ENCODE results near the gene C3.
"Not testable (repeated sequence)": the region's sequence is repeated elsewhere in the genome, so short reads cannot be mapped to it uniquely, and the experiment has no call there.

C3 gene

DNA sequence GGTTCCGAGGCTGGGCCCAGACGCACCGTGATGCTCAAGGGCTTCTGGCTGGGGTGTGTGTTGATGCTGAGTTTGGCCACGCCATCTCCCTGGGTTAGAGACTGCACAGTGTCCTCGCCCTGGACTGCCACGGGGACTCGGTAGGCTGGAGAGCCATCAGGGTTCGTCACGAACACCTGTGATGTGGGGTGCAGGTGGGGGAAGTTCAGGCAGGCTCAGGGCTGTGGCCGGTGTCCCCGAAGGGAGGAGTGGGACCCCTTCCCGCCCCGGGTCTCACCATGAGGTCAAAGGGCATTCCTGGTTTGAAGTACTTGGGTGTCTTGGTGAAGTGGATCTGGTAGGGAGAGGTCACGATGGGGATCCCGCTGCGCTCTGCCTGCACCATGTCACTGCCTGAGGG lies 8.2 kb downstream of the C3 start:
- DNase-seq: no peak

DNA sequence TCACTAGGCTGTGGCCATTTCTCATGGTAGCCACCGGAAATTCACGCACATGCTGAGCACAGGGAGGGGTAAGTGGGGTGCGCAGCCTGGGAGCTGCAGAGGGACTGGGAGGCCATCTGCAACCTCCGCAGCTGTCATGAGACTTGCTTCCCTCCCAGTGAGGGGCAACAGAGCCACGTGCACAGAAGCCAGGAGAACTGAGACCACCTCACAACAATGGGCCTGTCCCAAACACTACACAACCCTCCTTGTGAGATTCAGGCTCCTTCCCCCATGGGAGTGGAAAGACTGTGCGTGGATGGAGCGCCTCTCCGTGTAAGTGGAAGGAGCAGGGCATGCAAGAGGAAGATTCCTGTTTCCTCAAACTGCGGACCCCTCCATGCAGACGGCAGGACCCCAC lies 8.8 kb downstream of the C3 start:
- DNase-seq: no peak

DNA sequence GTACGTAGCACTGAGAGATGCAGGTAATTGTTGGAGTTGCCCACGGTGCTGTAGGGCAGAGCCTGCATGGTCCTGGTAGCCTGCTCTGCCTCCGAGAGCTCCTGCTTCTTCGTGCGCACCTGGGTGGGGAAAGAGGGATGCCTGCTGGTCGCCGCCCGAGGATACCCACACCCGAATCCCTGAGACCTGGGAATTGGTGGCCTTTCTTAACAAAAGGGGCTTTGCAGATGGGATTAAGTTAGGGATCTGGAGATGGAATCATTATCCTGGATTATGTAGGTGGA lies 9.4 kb downstream of the C3 start:
- DNase-seq: no peak

DNA sequence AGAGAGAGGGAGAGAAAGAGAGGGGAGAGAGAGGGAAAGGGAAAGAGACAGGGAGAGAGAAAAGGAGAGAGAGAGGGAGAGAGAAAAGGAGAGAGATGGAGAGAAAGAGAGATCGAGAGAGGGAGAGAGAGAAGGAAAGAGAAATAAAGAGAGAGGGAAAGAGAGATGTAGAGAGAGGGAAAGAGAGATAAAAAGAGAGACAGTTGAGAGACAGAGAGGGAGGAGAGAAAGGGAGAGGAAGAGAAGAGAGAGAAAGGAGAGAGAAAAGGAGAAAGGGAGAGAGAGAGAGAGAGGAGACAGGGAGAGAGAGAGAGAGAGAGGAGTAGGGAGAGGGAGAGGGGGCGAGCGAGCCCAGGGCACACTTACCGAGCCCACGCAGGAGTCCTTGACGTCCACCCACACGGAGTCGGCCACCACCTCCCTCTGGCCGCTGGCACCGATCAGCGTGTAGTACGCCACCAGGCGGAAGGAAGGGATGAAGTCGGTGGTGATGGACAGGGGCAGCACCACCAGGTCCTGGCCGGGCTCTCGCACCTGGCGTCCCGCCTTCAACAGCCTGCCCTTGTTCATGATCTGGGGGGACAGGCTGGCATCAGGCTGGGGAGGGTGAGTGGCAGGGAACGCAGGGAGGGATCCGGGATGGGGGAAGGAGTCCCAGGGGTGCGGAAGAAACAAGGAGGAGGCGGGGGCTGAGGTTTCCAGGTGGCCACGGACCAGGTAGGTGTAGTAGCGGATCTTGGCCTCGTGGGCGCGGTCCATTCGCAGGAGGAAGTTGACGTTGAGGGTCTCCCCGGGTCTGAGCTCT lies 10.0 kb downstream of the C3 start:
- DNase-seq: no peak

DNA sequence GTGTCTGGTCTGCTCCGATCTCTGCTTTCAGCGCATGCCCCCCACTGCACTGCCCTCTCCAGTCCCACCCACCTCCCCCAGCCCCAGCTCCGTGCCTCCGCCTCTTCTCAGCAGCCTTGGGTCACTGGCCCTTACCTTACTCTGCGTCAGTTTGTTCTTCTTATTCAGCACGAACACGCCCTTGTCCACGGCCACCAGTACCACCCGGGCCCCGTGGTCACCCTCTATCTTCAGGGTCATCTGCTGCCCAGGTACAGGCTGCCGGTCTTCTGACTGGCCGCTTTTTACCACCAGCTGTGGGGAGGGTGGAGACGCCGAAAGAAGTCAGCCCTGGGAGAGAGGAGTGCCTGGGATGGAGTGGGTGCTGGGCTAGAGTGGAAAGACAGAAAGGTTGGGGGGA lies 10.9 kb downstream of the C3 start:
- DNase-seq: no peak

DNA sequence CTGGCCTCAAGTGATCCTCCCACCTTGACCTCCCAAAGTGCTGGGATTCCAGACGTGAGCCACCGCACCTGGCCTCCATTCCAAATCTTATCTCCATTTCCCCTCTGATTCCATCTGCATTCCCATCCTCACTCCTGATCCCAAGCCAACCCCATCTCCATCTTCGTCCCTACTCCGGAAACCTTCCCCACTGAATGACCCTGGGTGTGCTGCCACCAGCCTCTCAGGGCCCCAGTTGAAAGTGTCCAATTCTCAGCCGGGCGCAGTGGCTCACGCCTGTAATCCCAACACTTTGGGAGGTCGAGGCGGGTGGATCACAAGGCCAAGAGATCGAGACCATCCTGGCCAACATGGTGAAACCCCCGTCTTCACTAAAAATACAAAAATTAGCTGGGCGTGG lies 11.5 kb downstream of the C3 start:
- not testable (repeated sequence) for DNase-seq

DNA sequence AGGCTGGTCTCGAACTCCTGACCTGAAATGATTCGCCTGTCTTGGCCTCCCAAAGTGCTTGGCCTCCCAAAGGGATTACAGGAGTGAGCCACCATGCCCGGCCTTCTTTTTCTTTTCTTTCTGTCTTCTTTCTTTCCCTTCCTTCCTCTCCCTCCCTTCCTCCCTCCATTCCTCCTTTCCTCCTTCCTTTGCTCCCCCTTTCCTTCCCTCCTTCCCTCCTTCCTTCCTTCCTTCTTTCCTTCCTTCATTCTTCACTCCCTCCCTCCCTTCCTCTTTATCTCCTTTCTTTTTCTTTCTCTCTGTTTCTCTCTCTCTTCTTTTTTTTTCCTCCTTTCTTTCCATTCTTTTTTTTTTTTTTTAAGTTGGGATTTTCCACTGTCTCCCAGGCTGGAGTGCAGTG lies 12.1 kb downstream of the C3 start:
- no peak for DNase-seq

DNA sequence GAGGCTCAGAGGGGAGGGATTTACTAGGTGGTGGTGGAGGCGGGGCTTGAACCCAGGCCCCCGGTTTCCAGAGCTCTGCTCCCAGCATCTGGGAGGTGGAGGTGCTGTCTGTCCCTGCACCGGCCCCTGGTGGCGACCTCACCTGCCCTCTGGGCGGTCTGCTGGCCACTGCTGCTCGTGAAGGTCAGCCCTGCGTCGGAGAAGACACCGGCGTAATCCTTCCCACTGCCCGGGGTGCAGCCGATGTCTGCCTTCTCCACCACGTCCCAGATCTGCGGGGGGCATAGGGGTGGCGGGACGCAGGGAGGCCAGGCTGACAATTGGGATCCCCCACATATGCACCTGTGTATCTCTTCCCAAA lies 12.8 kb downstream of the C3 start:
- no peak for DNase-seq

DNA sequence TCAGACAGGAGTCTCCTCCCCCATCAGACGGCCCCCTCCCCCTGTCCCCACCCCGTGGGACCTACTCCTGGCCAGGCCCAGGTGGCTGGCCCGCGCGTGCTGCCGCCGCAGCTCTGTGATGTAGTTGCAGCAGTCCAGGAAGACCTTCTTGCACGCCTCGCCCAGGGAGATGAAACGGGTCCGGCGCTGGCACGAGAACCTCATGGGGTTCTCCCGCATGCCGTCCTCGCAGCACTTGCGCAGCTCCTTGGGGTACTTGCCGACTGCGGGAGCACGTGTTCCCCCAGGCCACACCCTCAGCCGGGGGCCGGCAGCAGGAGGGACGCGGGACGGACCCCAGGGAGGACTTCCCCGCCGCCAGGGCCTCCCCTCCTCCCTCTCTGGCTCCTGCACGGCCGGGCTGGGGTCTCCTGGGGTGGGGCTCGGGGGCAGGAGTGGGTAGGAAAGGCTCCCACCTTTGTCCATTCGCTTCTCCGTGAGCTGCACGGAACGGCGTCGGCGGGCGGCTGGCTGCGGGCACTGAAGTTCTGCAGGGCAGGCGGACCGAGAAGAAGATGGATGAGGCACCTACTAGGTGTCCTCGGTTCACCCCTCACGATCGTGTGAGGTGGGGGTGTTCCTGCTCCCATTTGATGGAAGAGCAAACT lies 13.3 kb downstream of the C3 start:
- no peak for DNase-seq

DNA sequence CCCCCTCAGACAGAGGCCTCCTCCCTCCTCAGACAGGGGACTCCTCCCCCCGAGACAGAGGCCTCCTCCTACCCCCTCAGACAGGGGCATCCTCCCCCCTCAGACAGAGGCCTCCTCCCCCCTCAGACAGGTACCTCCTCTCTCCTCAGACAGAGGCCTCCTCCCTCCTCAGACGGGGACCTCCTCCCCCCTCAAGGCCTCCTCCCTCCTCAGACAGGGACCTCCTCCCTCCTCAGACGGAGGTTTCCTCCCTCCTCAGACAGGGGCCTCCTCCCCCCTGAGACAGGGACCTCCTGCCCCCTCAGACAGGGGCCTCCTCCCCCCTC lies 13.9 kb downstream of the C3 start:
- DNase-seq: no peak

DNA sequence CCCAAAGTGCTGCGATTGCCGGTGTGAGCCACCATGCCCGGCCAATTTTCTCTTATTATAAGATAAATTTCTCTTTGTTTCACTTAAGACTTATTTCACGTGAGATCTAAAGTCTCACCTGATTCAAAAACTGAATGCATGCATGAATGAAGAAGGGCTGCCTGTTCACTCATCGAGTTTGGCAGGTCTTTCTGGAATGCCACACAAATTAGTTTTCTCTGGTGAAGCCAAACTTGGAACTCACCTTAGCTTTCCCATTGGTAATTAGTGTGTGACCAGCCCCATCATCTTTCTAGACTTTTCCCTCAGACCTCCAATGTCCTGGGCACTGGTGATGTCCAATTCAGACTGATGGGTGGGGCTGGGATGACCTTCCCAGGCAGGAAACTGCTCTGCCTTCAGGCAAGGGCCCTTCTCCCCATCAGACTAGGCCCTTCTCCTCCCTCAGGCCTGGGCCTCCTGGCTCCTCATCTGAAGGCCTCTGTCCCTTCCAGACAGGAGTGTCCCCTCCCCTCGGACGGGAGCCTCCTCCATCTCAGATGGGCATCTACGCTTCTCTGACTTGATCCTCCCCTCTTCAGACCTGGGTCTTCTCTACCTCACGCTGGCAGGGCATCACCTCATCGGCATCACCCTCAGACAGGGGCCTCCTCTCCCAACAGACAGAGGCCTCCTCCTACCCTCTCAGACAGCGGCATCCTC lies 14.4 kb downstream of the C3 start:
- no peak for DNase-seq

DNA sequence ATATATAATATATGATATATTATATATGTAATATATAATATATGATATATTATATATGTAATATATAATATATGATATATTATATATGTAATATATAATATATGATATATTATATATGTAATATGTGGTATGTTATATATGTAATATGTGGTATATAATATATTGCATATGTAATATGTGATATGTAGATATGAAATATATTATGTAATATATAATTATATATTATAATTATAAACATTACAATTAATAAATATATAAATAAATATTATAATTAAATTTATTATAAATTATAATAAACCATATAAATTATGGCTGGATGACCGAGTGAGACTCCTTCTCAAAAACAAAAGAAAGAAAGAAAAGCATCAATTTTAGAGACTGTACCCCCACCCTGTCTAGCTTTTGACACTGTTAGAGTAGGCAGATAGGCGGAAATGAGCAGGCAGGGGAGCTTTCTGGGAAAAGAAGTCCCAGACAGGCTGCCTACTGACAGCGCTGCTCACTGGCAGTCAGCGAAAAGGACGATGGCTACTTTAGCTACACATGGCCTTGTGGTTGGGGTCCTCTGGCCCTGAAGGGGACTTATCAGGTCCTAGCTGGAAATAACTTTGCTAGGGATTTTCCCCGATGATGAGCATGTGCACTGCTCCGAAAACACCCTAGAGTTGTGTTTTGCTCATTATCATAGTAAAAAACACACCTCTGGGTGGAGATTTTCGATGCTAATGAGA lies 19.7 kb downstream of the C3 start:
- no peak for DNase-seq

DNA sequence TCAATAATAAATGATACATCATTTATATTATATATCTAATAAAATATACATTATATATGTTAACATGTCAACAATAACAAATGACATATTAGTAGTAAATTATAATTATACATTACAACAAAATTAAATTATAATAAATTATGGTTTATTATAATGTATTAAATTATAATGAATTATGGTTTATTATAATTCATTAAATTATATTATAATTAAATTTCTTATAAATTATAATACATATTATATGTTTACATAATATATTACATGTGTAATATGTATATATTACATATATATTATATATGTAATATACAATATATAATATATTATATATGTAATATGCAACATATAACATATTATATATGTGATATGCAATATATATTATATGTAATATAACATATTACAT lies 20.5 kb downstream of the C3 start:
- no peak for DNase-seq

DNA sequence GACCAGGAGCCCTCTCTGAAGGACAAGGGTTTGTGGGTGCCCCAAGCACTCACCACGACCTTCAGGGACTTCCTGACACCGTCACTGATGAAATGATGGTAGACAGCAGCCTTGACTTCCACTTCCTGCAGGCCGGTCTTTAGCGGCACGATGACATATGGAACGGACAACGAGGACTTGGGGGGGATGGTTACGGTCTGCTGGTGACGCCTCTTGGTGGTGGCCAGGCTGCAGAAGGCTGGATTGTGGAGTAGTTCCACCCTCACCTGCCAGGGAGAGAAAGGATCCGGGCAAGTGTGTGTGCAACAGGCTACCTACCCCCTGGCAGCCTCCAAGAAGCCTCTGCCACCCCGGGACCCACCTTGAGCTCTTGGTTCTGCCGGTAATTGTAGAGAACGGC lies 23.2 kb downstream of the C3 start:
- DNase-seq: no peak

DNA sequence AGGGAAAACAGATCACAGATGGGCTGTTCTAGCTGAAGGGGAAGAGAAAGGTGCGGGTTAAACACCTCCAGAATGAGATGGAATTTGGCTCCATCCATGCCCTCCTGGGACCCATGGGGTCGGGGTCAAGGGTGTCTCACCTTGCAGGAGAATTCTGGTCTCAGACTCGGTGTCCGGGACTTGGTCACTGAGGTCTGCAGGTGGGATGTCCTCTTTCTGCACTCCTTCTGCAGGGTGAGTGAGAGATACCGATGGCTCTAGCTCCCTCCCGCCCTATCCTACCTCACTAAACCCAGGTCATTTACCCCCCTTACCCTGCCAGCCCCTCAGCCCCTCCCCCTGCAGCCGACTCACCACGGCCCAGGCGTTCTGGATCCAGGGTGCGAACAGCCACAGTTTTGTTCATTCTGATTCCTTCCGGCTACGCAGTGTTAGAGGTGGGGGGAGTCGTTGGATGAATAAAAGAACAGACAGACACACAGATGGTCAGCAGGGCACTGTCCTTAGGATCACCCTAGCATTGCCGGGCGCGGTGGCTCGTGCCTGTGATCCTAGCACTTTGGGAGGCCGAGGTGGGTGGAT lies 24.1 kb downstream of the C3 start:
- no peak for DNase-seq

DNA sequence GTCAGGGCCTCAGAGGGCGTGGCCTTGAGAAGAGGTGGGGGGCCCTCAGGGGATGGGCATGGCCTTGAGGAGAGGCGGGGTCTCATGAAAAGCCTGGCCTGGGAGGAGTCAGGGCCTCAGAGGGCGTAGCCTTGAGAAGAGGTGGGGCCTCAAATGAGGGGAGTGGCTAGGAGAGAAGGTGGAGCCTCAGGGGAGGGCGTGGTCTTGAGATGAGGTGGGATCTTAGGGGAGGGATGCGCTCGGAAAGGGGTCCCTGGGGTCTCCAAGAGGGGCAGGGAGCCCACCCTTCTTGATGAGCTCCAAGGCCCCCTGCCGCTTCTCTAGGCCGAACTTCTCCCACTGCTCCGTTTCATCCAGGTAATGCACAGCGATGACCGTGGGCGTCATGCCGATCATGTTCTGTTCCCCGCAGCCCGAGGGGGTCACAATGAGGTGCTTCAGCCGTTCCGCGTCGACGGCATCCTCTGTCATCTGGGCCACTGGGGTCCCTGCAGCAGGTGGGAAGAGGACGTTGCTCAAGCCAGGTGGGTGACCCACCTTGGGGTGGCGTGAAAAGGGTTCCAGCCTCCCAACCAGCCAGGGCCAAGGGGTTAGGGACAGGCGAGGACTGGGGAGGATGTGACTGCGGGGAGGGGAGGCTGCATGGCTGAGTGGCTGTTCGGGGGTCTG lies 26.2 kb downstream of the C3 start:
- DNase-seq: no peak

DNA sequence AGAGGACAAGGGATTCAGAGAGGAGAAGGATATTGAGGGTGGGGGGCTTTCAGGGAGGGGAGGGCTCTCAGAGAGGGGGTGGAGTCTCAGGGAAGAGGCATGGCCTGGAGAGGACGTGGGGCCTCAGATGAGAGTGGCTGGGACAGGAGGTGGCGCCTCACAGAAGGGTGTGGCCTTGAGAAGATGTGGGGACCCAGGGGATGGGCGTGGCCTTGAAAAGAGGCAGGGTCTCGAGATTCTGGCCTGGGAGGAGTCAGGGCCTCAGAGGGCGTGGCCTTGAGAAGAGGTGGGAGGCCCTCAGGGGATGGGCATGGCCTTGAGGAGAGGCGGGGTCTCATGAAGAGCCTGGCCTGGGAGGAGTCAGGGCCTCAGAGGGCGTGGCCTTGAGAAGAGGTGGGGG lies 26.8 kb downstream of the C3 start:
- no peak for DNase-seq

DNA sequence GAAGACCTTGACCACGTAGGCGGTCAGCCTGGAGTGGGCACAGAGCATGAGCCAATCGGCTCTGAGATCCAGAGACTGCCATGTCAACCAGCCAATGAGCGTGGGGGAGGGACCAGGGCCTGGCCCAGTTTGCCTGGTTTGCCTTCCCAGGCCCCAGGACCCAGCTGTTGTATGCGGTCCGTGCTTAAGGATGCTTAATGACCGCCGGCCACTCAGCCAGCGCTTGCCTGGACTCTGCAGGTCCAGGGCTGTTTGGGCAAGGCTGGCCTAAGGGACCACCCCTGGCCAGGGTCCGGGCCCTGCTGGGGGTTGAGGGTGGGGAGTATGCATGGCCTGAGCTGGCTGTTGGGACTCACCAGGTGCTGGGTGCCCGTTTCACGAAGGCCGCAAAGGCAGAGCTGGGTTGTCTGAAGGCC lies 27.4 kb downstream of the C3 start:
- DNase-seq: no peak

DNA sequence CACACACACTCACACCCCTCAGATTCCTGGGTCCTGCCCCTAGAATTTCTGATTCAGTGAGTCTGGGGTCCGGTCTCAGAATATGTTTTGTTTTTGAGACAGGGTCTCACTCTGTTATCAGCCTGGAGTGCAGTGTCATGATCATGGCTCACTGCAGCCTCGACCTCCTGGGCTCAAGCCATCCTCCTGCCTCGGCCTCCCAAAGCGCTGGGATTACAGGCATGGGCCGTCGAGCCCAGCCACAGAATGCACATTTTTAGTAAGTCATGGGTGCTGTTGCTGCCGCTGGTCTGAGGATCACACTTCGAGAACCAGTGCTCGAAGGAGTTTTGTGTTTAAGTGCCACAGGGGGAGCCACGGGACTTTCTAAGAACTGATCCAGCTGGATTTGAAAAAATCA lies 28.4 kb downstream of the C3 start:
- no peak for DNase-seq

DNA sequence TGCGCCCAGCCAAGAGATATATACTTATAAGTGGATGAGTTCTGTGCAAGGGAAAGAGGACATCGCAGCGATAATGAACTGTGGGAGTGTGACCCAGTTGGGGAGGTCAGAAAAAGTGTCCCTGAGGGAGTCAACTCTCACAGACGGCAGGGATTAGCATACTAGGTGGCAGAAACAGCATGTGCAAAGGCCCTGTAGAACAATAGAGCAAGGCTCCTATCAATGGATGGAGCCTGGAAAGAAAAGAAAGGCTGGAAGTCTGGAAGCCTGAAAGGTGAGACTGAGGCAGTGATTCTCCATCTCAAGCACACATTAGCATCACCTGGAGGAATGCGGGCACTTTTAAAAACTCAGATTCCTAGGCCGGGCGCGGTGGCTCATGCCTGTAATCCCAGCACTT lies 29.1 kb downstream of the C3 start:
- no peak for DNase-seq

DNA sequence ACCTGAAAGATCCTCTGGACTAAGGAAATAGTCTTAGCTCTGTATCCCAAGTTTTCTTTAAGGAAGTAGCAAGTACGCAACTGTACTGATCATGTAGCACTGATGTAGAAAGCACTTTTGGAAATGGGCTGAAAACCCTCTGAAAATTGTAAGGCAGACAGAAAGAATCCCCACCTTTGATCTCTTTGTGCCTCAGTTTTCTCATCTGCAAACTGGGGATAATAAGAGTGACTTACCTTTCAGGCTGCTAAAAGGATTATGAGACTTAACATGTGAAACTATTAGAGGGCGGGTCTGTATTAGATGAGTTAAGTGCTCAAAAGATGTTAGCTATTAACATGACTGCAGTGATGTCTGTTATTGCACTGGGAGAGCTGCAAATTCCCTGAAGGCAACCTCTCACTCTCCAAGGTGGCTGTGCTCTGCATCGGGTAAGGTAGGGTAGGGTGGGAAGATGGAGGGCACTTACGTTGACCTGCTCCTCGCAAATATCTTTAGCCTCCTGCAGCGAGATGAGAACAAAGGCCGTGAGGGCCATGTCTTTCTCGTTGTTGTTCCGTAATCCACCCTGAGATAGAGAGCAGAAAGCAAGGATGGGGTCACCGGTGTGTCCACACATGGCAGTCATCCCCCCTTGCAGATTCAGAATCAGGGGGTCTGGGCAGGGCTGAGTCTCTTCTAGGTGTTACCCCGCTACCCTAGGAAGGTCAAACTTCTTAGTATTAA lies 30.1 kb downstream of the C3 start:
- DNase-seq: no peak

DNA sequence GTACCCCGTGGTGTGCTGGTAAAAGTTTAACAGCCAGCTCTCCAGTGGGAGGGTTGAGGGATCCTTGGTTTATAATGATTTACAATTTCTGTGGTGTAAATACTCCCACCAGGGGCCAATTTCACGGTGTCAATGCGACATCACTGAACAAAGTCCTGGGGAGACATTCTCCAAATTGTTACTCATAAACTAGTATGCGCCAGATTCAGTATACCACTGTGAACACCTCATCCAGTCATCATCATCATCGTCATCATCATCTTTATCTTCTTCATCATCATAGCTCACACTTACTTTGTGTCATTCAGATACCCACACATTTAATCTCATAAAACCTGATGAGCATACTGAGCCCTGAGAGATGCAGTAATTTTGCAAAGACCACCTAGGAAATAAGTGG lies 33.3 kb downstream of the C3 start:
- no peak for DNase-seq

DNA sequence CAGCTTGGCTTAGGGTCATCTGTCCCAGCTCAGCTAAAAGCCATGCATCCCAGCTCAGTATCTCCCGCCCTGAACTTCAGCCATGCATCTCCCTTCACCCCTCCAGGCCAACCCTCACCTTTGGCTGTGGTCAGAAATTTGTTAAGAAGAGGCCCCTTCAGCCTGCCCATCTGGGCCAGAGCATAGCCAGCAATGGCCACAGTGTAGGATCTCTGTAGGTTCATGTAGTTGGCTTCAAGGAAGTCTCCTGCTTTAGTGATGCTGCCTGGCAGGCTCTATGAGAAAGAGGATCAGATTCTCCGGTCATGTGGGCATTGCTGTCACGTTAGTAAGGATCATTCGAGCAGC lies 33.8 kb downstream of the C3 start:
- no peak for DNase-seq

Measured in SIG-M5 (cell line).